BLaER1 (cell line): ENCODE measurements around the gene SHCBP1L.

Source experiments
- H3K27ac ChIP-seq: shearing (Covaris generic); formaldehyde crosslinking; 2 replicates; pipeline ENCODE4 v1.8.1; 2022
- H3K27me3 ChIP-seq: shearing (Covaris generic); formaldehyde crosslinking; 2 replicates; pipeline ENCODE4 v1.8.1; 2022
- H3K36me3 ChIP-seq: shearing (Covaris generic); formaldehyde crosslinking; 2 replicates; pipeline ENCODE4 v1.8.1; 2022
- H3K4me1 ChIP-seq: shearing (Covaris generic); formaldehyde crosslinking; 2 replicates; pipeline ENCODE4 v1.8.1; 2022
- H3K4me2 ChIP-seq: shearing (Covaris generic); formaldehyde crosslinking; 2 replicates; pipeline ENCODE4 v1.8.1; 2022
- H3K4me3 ChIP-seq: shearing (Covaris generic); formaldehyde crosslinking; 2 replicates; pipeline ENCODE4 v1.8.1; 2022
- H3K9ac ChIP-seq: shearing (Covaris generic); formaldehyde crosslinking; 2 replicates; pipeline ENCODE4 v1.8.1; 2022
- H3K9me3 ChIP-seq: shearing (Covaris generic); formaldehyde crosslinking; 2 replicates; pipeline ENCODE4 v1.8.1; 2022
- H4K20me1 ChIP-seq: shearing (Covaris generic); formaldehyde crosslinking; 2 replicates; pipeline ENCODE4 v1.8.1; 2022
- Cebpa-rat ChIP-seq: shearing (Covaris generic); IDR thresholded peaks from 2 replicates; pipeline ENCODE4 v1.8.1; 2022

The SHCBP1L gene

DNA sequence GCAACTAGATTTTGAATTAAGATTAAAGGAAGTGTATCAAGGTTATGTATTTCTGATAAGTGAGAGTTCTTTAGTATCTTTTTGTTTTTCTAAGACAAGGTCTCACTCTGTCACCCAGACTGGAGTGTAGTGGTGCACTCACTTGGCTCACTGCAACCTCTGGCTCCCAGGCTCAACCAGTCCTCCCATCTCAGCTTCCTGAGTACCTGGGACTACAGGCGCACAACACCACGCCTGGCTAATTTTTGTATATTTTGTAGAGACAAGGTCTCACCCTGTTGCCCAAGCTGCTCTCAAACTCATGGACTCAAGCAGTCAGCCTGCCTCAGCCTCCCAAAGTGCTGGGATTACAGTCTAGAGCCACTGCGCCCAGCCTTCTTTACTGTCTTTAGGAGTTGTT, 80.1 kb downstream of the SHCBP1L start:
- Histone ChIP-seq H3K4me2 (no peak overlapping the region), H3K4me1 (no peaks in the 10 kb centered on the region), H3K4me3 (no peak overlapping the region), H3K36me3 (peaks cover 99% of the 10 kb centered on the region), H3K27me3 (no peaks in the 10 kb centered on the region), H3K9me3 (no peaks in the 10 kb centered on the region), H3K27ac (no peak overlapping the region), H3K9ac (no peak overlapping the region), H4K20me1 (peaks cover 76% of the 10 kb centered on the region)
- no peak for TF ChIP-seq Cebpa-rat

GRCh38 chr1:182869241-182869666, 83.7 kb downstream of the SHCBP1L start:
- no peak overlapping the region for H3K4me3 ChIP-seq
- no peaks in the 10 kb centered on the region for H3K27me3 ChIP-seq
- no peaks in the 10 kb centered on the region for H3K4me1 ChIP-seq
- H4K20me1 ChIP-seq: peaks cover 85% of the 10 kb centered on the region
- no peak overlapping the region for H3K4me2 ChIP-seq
- no peaks in the 10 kb centered on the region for H3K9me3 ChIP-seq
- no peak overlapping the region for H3K27ac ChIP-seq
- TF ChIP-seq Cebpa-rat: no peak
- H3K36me3 ChIP-seq: peaks cover 98% of the 10 kb centered on the region
- no peak overlapping the region for H3K9ac ChIP-seq

- Histone ChIP-seq H3K9me3 (no peaks in the 10 kb centered on the region), H3K4me3 (no peak overlapping the region), H3K4me2 (no peak overlapping the region), H3K27ac (no peak overlapping the region), H3K9ac (no peak overlapping the region), H3K4me1 (no peaks in the 10 kb centered on the region), H4K20me1 (peaks cover 85% of the 10 kb centered on the region), H3K36me3 (peaks cover 98% of the 10 kb centered on the region), H3K27me3 (no peaks in the 10 kb centered on the region)
- no peak for TF ChIP-seq Cebpa-rat
Measured at GRCh38 chr1:182867861-182868260, 85.1 kb downstream of the SHCBP1L start.

GRCh38 chr1:182863940-182864339, 89.0 kb downstream of the SHCBP1L start:
- H3K4me2 ChIP-seq: no peak overlapping the region
- H3K4me3 ChIP-seq: no peak overlapping the region
- no peak overlapping the region for H3K9ac ChIP-seq
- H3K9me3 ChIP-seq: no peaks in the 10 kb centered on the region
- H3K36me3 ChIP-seq: peaks cover 99% of the 10 kb centered on the region
- no peak for TF ChIP-seq Cebpa-rat
- peaks cover 94% of the 10 kb centered on the region for H4K20me1 ChIP-seq
- no peaks in the 10 kb centered on the region for H3K4me1 ChIP-seq
- H3K27ac ChIP-seq: no peak overlapping the region
- H3K27me3 ChIP-seq: no peaks in the 10 kb centered on the region

DNA sequence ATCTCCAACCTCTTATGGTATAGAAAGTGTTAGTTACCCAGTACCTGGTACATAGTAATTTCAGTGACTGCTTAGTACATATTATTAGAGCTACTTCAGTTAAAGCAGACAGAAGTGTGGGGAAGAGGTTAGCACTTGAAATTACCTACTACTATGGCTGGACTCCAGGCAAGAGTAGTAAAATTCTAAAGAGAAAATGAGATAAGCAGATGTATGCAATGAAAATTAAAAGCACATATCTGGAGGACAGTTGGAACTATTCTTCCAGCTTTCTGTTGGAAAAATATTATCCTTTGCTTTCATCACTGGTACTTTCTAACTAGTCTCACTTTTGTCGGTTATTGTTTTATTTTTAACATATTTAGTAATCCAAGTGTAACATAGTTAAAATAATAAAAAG, 90.1 kb downstream of the SHCBP1L start:
- no peak overlapping the region for H3K4me3 ChIP-seq
- no peak for TF ChIP-seq Cebpa-rat
- no peaks in the 10 kb centered on the region for H3K27me3 ChIP-seq
- no peak overlapping the region for H3K9ac ChIP-seq
- no peaks in the 10 kb centered on the region for H3K9me3 ChIP-seq
- no peaks in the 10 kb centered on the region for H3K4me1 ChIP-seq
- peaks cover 99% of the 10 kb centered on the region for H3K36me3 ChIP-seq
- H3K4me2 ChIP-seq: no peak overlapping the region
- peaks cover 98% of the 10 kb centered on the region for H4K20me1 ChIP-seq
- H3K27ac ChIP-seq: no peak overlapping the region

GRCh38 chr1:182861994-182862393, 91.0 kb downstream of the SHCBP1L start:
- Histone ChIP-seq H4K20me1 (peaks cover 99% of the 10 kb centered on the region), H3K4me1 (no peaks in the 10 kb centered on the region)

GRCh38 chr1:182860658-182861057, 92.3 kb downstream of the SHCBP1L start:
- Histone ChIP-seq H3K27ac (no peak overlapping the region), H3K9ac (no peak overlapping the region), H3K36me3 (peaks cover 100% of the 10 kb centered on the region), H3K4me3 (no peak overlapping the region), H3K27me3 (no peaks in the 10 kb centered on the region), H3K9me3 (no peaks in the 10 kb centered on the region), H3K4me1 (no peaks in the 10 kb centered on the region), H3K4me2 (no peak overlapping the region), H4K20me1 (peaks cover 100% of the 10 kb centered on the region)
- TF ChIP-seq Cebpa-rat: no peak

More at GRCh38 chr1:182861994-182862393, 91.0 kb downstream of the SHCBP1L start:
- Histone ChIP-seq H3K36me3 (peaks cover 99% of the 10 kb centered on the region), H3K9me3 (no peaks in the 10 kb centered on the region), H3K9ac (no peak overlapping the region), H3K4me3 (no peak overlapping the region), H3K27me3 (no peaks in the 10 kb centered on the region), H3K27ac (no peak overlapping the region), H3K4me2 (no peak overlapping the region)
- TF ChIP-seq Cebpa-rat: no peak

DNA sequence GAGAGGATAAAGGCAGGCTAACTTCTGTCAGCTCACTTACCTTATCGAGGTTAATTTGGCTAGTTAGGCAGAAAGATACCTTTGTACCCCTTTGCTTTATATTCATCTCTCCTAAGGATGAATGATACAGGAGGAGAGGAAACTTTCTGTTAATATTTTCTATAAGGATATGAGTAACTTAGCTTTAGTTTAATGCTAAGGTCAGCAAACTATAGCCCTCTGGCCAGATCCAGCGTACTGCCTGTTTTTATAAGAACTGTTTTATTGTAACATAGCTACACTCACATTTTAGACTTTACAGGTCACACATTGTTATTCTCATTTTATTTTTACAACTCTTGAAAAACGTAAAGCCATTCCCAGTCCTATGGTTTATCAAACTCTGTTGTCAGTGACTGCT, 95.8 kb downstream of the SHCBP1L start:
- Histone ChIP-seq H3K9me3 (no peaks in the 10 kb centered on the region), H3K9ac (no peak overlapping the region), H3K36me3 (peaks cover 100% of the 10 kb centered on the region), H3K4me1 (no peaks in the 10 kb centered on the region), H3K27ac (no peak overlapping the region), H3K4me3 (no peak overlapping the region), H4K20me1 (peaks cover 100% of the 10 kb centered on the region), H3K4me2 (no peak overlapping the region), H3K27me3 (no peaks in the 10 kb centered on the region)
- no peak for TF ChIP-seq Cebpa-rat

GRCh38 chr1:182855911-182856310, 97.1 kb downstream of the SHCBP1L start:
- Histone ChIP-seq H3K27me3 (no peaks in the 10 kb centered on the region), H3K4me2 (no peak overlapping the region), H3K4me1 (no peaks in the 10 kb centered on the region), H3K36me3 (peaks cover 100% of the 10 kb centered on the region), H3K27ac (no peak overlapping the region), H3K9me3 (no peaks in the 10 kb centered on the region), H3K4me3 (no peak overlapping the region), H4K20me1 (peaks cover 100% of the 10 kb centered on the region), H3K9ac (no peak overlapping the region)
- no peak for TF ChIP-seq Cebpa-rat

DNA sequence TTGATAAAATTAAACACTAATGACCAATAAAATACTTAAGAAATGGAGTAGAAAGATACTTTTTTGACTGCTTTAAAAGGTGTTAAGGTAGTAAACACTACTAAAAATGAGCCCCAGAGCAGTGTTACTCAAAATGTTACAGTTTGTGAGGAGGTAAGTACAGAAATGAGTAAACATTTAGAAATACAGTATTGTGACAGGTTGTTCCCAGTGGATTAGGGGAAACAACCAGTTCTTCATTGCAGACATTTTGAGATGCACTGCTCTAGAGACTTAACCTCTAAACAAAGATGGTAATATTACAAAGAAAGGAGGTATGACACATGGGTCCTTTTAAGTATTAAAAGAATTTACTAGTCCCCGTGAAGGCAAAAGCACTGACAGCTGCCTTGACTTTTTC, 101.1 kb downstream of the SHCBP1L start:
- no peak for TF ChIP-seq Cebpa-rat

GRCh38 chr1:182850319-182850718, 102.6 kb downstream of the SHCBP1L start:
- H3K9ac ChIP-seq: no peak overlapping the region
- H4K20me1 ChIP-seq: peaks cover 100% of the 10 kb centered on the region
- peaks cover 100% of the 10 kb centered on the region for H3K36me3 ChIP-seq
- peaks cover 7% of the 10 kb centered on the region; the same call in 1 of the 2 replicates for H3K4me1 ChIP-seq
- H3K27ac ChIP-seq: no peak overlapping the region
- no peak for TF ChIP-seq Cebpa-rat
- H3K9me3 ChIP-seq: no peaks in the 10 kb centered on the region
- no peak overlapping the region for H3K4me3 ChIP-seq
- H3K4me2 ChIP-seq: no peak overlapping the region
- H3K27me3 ChIP-seq: no peaks in the 10 kb centered on the region

More for the DNA sequence above, 101.1 kb downstream of the SHCBP1L start:
- no peaks in the 10 kb centered on the region for H3K27me3 ChIP-seq
- H3K4me1 ChIP-seq: peaks cover 7% of the 10 kb centered on the region; the same call in 1 of the 2 replicates
- no peak overlapping the region for H3K4me2 ChIP-seq
- no peaks in the 10 kb centered on the region for H3K9me3 ChIP-seq
- no peak overlapping the region for H3K4me3 ChIP-seq
- no peak overlapping the region for H3K9ac ChIP-seq
- H4K20me1 ChIP-seq: peaks cover 100% of the 10 kb centered on the region
- peaks cover 100% of the 10 kb centered on the region for H3K36me3 ChIP-seq
- no peak overlapping the region for H3K27ac ChIP-seq
